ENCODE data around the gene THOC1. TPM values are rescaled to one million over a fixed set of nuclear protein-coding genes. Genes with fewer than 3 reads are reported as not detected.

THOC1 gene
- total and polyA plus RNA-seq, 2 donors (not counting 3 experiments of a cell fraction or from before 2014, with no cell fraction given) = 12.0 to 50.5 TPM

GRCh38 chr18:289026-289425, 21.2 kb upstream of the THOC1 start:
- H3K36me3 ChIP-seq (ENCODE audit: control insufficient read depth in 2 of 2, extremely low read depth in 1 of 2, insufficient read depth in 2 of 2, low read length in 2 of 2) = no peaks in the 10 kb centered on the region
- H3K4me3 ChIP-seq (replicated peaks in 1 of 3; ENCODE audit: insufficient read depth in 1 of 3, low read depth in 1 of 3, low read length in 3 of 3) = no peak overlapping the region
- DNase-seq (ENCODE audit: low read depth, low spot score) = no peak
- no peaks in the 10 kb centered on the region for H3K79me2 ChIP-seq (ENCODE audit: control insufficient read depth, insufficient read depth, low read length)
- H3K9ac ChIP-seq (replicated peaks; ENCODE audit: extremely low read depth, insufficient read depth, low read length) = no peak overlapping the region
- no peaks in the 10 kb centered on the region for H3K9me3 ChIP-seq (replicated peaks; ENCODE audit: control insufficient read depth, insufficient read depth, low read length)
- no peak for FAIRE-seq
- intact Hi-C loops (cut with micrococcal nuclease) (loop anchor here (5.0 kb wide), 2 partner anchors 208 to 548 kb away; no protein-coding TSS in a partner anchor), dilution Hi-C loops (cut with MboI; ENCODE audit: extremely low pct_ligation_motif_present, low sequenced_read_pairs) (no loop called here)
- CTCF ChIA-PET = interaction anchor here (0.7 to 1.3 kb wide), 3 partner anchors 327 to 541 kb away, joined by 3 to 4 read pairs (median 4); no protein-coding TSS in a partner anchor
- no peaks in the 10 kb centered on the region for H3K4me1 ChIP-seq (ENCODE audit: control insufficient read depth, extremely low read depth, insufficient read depth, low read length)
- no TSS peak for BruUV-seq (replicated peaks)
- TF ChIP-seq POLR2AphosphoS5 (IDR thresholded peaks at IDR 0.05; ENCODE audit: insufficient read depth, low read depth, low read length) = no peak
- no peak for TF ChIP-seq JUN (IDR thresholded peaks at IDR 0.05; ENCODE audit: borderline replicate concordance, insufficient read depth, insufficient read length, low read depth)
- TF ChIP-seq CTCF (IDR thresholded peaks at IDR 0.05; ENCODE audit: extremely low read depth in 1 of 2, insufficient read depth in 1 of 2, low read depth in 1 of 2, low read length in 2 of 2) = no peak
- no peak for TF ChIP-seq MAX (IDR thresholded peaks at IDR 0.05; ENCODE audit: insufficient read depth, insufficient read length)
- TF ChIP-seq GATA2 (IDR thresholded peaks at IDR 0.05; ENCODE audit: insufficient read depth, insufficient read length, low read depth, low read length) = no peak
- no peaks in the 10 kb centered on the region for H4K20me1 ChIP-seq (replicated peaks; ENCODE audit: control insufficient read depth, extremely low read depth, insufficient read depth, low read length)
- POLR2A ChIA-PET = no interaction called here
- H3K4me2 ChIP-seq (ENCODE audit: insufficient read depth, low read length) = no peak overlapping the region
- H3K27ac ChIP-seq (ENCODE audit: insufficient read depth, low read depth, low read length) = no peak overlapping the region
- H3K9me1 ChIP-seq (replicated peaks; ENCODE audit: control insufficient read depth, extremely low read depth, insufficient read depth, low read length) = no peaks in the 10 kb centered on the region
- H3K27me3 ChIP-seq (ENCODE audit: control insufficient read depth in 2 of 2, insufficient read depth in 2 of 2, low read length in 2 of 2) = no peaks in the 10 kb centered on the region
- no peak overlapping the region for H2AFZ ChIP-seq (ENCODE audit: low read depth, low read length)
